Subcutaneous adipose tissue (tissue), 4 donors: ENCODE results near the gene BMX. TPM values are rescaled to one million over a fixed set of nuclear protein-coding genes. Genes with fewer than 3 reads are reported as not detected.

Source experiments
- CTCF ChIP-seq: fragments of 450-650 bp; IDR thresholded peaks from one replicate; pipeline ENCODE4 v1.5.1; 2016; ENCODE audit warnings: low read depth, mild to moderate bottlenecking, control low read depth, antibody characterized with exemption, moderate library complexity
- total RNA-seq, 4 donors: library from RNA; depleted of rRNA; stranded (reverse); fragments of >200 nt; gene quantifications; one replicate each; pipeline ENCODE4 v1.1.0, GENCODE V29; 2016

Gene BMX
- total RNA-seq, 4 donors from 2014 or later = 1.0 to 5.7 (median 2.8) TPM

DNA sequence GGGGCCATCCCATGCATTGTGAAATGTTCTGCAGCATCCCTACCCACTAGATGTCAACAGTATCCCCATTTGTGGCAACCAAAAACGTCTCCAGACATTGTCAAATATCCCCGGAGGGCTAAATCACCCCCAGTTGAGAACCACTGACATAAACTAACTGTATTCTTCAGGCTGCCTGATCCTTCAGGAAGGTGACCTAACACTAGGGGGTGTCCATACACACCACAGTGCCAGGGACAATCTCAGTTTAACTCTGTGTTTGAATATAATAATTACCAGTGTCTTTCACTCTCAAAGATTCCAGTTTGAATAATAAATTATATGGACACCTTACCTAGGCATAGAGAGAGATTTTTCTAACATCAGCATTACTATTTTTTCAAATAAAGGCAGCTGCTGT, 93.8 kb downstream of the BMX start:
- no peak for TF ChIP-seq CTCF

DNA sequence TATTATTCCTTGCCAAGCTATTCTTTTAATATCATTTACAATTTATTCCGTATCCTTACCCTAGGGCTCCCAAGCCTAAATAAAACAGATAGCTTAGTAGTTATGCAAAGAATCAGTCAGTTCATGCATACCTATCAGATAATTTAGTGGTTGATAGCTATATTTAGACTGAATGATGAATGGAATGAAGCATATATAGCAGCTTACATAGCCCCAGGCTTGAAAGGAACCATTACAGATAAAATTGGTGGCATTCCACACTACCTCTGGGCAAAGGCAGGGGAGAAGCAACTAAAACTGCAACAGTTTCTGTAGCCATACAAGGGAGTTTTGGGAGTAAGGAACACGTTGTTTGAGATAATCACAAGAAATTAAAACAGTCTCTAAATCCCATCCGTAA, 97.4 kb downstream of the BMX start:
- TF ChIP-seq CTCF = no peak

GRCh38 chrX:15599461-15599860, 98.9 kb downstream of the BMX start:
- no peak for TF ChIP-seq CTCF

DNA sequence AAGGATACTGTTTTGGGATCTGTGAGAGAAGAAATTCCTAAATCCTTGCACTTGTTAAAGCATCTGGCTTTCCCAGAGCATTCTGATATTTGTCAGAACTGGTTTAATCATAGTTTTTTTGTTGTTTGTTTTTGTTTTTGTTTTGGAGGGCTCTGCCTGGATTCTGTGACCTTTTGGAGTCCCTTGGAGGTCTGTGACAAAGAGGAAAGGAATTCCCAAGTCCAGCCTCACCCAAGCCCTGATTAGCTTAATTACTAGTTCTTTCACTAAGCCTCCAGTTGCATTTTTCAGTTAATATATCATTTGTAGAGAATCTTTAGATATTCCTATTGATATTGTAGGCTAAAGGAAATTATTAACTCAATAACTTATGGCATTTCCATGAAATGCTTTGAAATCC, 99.4 kb downstream of the BMX start:
- no peak for TF ChIP-seq CTCF

DNA sequence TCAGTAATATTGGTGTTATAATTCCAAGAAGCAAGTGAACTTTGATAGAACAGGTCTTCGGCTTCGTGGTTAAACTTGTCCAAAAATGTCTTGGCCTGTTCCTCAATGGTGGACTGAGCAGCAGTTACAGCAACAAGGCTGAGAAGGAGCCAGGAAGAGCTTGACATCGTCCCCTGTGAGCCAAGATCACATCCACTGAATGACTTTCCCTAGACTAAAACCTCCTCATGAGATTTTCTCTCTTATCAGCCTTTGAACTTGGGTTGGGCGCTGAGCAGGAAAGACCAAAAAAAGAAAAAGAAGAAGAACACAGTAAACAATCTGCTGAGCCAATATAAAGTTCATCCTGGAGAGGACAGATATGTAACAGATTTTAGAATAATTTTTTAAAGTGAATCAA, 100.1 kb downstream of the BMX start, which contains the start of gene ACE2:
ACE2 (minus strand) TSS at position 216 of the 400 bp plus-strand sequence; CDS start at position 167, 49 bp downstream.
- TF ChIP-seq CTCF = no peak

- no peak for TF ChIP-seq CTCF
Observed at GRCh38 chrX:15601932-15602331, 101.3 kb downstream of the BMX start.

DNA sequence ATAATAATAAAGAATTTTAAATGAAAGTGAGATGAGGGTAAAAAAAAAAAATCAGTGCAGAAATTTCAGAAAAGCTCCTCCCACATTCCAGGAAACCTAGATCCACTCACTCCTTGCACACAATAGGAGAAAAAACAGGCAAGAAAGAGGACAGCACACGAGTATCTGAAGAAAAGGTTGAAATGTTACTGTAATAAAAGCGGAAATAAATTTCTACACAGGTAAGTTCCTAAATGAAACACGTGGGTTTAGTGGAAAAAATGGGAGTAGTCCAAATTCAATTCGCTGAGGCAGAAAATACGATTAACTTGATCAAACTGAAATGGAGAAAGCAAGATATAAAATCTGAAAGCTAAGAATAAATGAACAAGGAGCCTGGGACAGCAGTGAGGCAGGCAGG, 102.2 kb downstream of the BMX start:
- no peak for TF ChIP-seq CTCF
